Stomach (tissue), 9 donors: ENCODE measurements around the gene SRC. TPM values are rescaled to one million over a fixed set of nuclear protein-coding genes. Genes with fewer than 3 reads are reported as not detected.

Experiments used
- DNase-seq, 2 donors: peaks; one replicate each; pipeline versions ENCODE4 v3.0.0 to v3.0.0-alpha.2; 2013 to 2019
- H3K27ac ChIP-seq, 5 donors: fragments of 200-600 bp in 4 of 5; sonication (generic) in 4 of 5; one replicate each; pipeline ENCODE4 v1.5.1; 2013 to 2019; ENCODE audit warnings: mild to moderate bottlenecking in 1 of 5, moderate library complexity in 1 of 5
- H3K27me3 ChIP-seq, 3 donors: fragments of 200-600 bp; sonication (generic); one replicate each; pipeline ENCODE4 v1.5.1; 2017 to 2019; ENCODE audit warnings: mixed run types in 1 of 3
- H3K36me3 ChIP-seq, 4 donors: fragments of 200-600 bp; sonication (generic); 1 replicate in 3 of 4; 2 replicates in 1 of 4; pipeline ENCODE4 v1.5.1; 2016 to 2019
- H3K4me1 ChIP-seq, 4 donors: fragments of 200-600 bp; sonication (generic); one replicate each; pipeline ENCODE4 v1.5.1; 2016 to 2019
- H3K4me3 ChIP-seq, 4 donors: fragments of 200-600 bp; sonication (generic) in 3 of 4; one replicate each; pipeline ENCODE4 v1.5.1; 2016 to 2019; ENCODE audit warnings: mild to moderate bottlenecking in 1 of 4
- H3K9me3 ChIP-seq, 4 donors: fragments of 200-600 bp; sonication (generic); one replicate each; pipeline ENCODE4 v1.5.1; 2016 to 2019
- CTCF ChIP-seq, 7 experiments: fragments of 450-650 bp in 4 of 7; fragments of 200-600 bp in 3 of 7; sonication (generic) in 3 of 7; IDR thresholded peaks; one replicate each; pipeline ENCODE4 v1.5.1; 2016 to 2019; ENCODE audit warnings: antibody characterized with exemption in 7 of 7, control low read depth in 2 of 7, mild to moderate bottlenecking in 1 of 7
- EP300 ChIP-seq: sonication (generic); formaldehyde crosslinking; IDR thresholded peaks from one replicate; pipeline ENCODE4 v1.6.1; 2017; ENCODE audit warnings: antibody characterized with exemption
- POLR2A ChIP-seq, 4 donors: fragments of 450-650 bp; IDR thresholded peaks; one replicate each; pipeline ENCODE4 v1.6.1; 2016; ENCODE audit warnings: antibody characterized with exemption in 4 of 4, control low read depth in 2 of 4, mild to moderate bottlenecking in 1 of 4, moderate library complexity in 1 of 4
- POLR2AphosphoS5 ChIP-seq, 3 donors: sonication (generic); formaldehyde crosslinking; IDR thresholded peaks; one replicate each; pipeline ENCODE4 v1.6.1; 2016; ENCODE audit warnings: antibody characterized with exemption in 3 of 3
- WGBS, 5 donors: extraction: QIAGEN DNeasy Blood & Tissue Kit in 3 of 5; methylation state at CpG; one replicate each; pipeline versions ENCODE4 v1.1.5 to v1.1.7; 2013 to 2018; 5-methylcytosine and 5-hydroxymethylcytosine counted together
- intact Hi-C: fragments of 100-400 bp; cut with DNase I; formaldehyde crosslinking; loops from one replicate; pipeline ENCODE4 v1.15.1; 2023; ENCODE audit warnings: low total_unique reads
- polyA plus RNA-seq, 3 donors: library from polyadenylated mRNA; stranded (reverse); fragments of 200-250 nt; gene quantifications; one replicate each; pipeline ENCODE4 v1.2.3, GENCODE V29; 2013
- total RNA-seq, 5 donors: library from RNA; depleted of rRNA; stranded (reverse); fragments of >200 nt; gene quantifications; one replicate each; pipeline versions ENCODE4 v1.1.0 to v1.2.3, GENCODE V29; 2014 to 2016
- donor health status: healthy with polysubstance abuse.
- donor health status: Bipolar disorder and iron deficiency.
- donor health status: healthy.

The SRC gene
- total and polyA plus RNA-seq, 8 donors: 31.6 to 471 (median 47.3) TPM

GRCh38 chr20:37432606-37433005 is 86.7 kb downstream of the SRC start:
- WGBS, 5 donors: 44 to 63% (median 52%) methylated on average over 1 of the region's 1 CpG
- Histone ChIP-seq H3K36me3 (no peaks in the 10 kb centered on the region), H3K4me3 (no peak overlapping the region), H3K27ac (no peak overlapping the region), H3K9me3 (no peaks in the 10 kb centered on the region), H3K27me3 (peaks cover 0 to 29% (median 7%) of the 10 kb centered on the region in 3 donors), H3K4me1 (no peaks in the 10 kb centered on the region)
- TF ChIP-seq POLR2A (IDR thresholded peaks at IDR 0.05) (no peak), EP300 (no peak), CTCF (IDR thresholded peaks at IDR 0.05) (no peak), POLR2AphosphoS5 (IDR thresholded peaks at IDR 0.05) (no peak)
- no peak for DNase-seq
- intact Hi-C loops: no loop called here

- Histone ChIP-seq H3K4me3 (no peak overlapping the region), H3K36me3 (no peaks in the 10 kb centered on the region), H3K27ac (no peak overlapping the region), H3K27me3 (peaks cover 0 to 45% (median 11%) of the 10 kb centered on the region in 3 donors), H3K9me3 (no peaks in the 10 kb centered on the region), H3K4me1 (no peaks in the 10 kb centered on the region)
- intact Hi-C loops: no loop called here
- 36 to 58% (median 48%) methylated on average over 4 of the region's 4 CpGs for WGBS, 5 donors
- DNase-seq: no peak
- TF ChIP-seq POLR2A (IDR thresholded peaks at IDR 0.05) (no peak), EP300 (no peak), CTCF (IDR thresholded peaks at IDR 0.05) (no peak), POLR2AphosphoS5 (IDR thresholded peaks at IDR 0.05) (no peak)
Observed at GRCh38 chr20:37435607-37436006, 89.7 kb downstream of the SRC start.

GRCh38 chr20:37436527-37437186 is 90.7 kb downstream of the SRC start:
- no peak overlapping the region for H3K4me3 ChIP-seq
- 88 to 93% (median 89%) methylated on average over 9 of the region's 9 CpGs for WGBS, 5 donors
- no peak for TF ChIP-seq POLR2A (IDR thresholded peaks at IDR 0.05)
- TF ChIP-seq CTCF (IDR thresholded peaks at IDR 0.05): no peak
- TF ChIP-seq POLR2AphosphoS5 (IDR thresholded peaks at IDR 0.05): no peak
- no peak for TF ChIP-seq EP300

GRCh38 chr20:37437676-37438075 is 91.7 kb downstream of the SRC start:
- no peak overlapping the region for H3K27ac ChIP-seq
- no peak for DNase-seq

More at GRCh38 chr20:37436527-37437186, 90.7 kb downstream of the SRC start:
- no peak for DNase-seq
- Histone ChIP-seq H3K9me3 (no peaks in the 10 kb centered on the region), H3K4me1 (no peaks in the 10 kb centered on the region), H3K27me3 (peaks cover 0 to 42% (median 11%) of the 10 kb centered on the region in 3 donors), H3K27ac (no peak overlapping the region), H3K36me3 (no peaks in the 10 kb centered on the region)
- intact Hi-C loops: no loop called here

More at GRCh38 chr20:37437676-37438075, 91.7 kb downstream of the SRC start:
- no peaks in the 10 kb centered on the region for H3K4me1 ChIP-seq
- no peaks in the 10 kb centered on the region for H3K9me3 ChIP-seq
- H3K36me3 ChIP-seq: no peaks in the 10 kb centered on the region
- TF ChIP-seq CTCF (IDR thresholded peaks at IDR 0.05) (no peak), EP300 (no peak)
- no peak overlapping the region for H3K4me3 ChIP-seq
- intact Hi-C loops: no loop called here
- WGBS, 5 donors: 78 to 89% (median 87%) methylated on average over 8 of the region's 8 CpGs
- H3K27me3 ChIP-seq: peaks cover 0 to 37% (median 7%) of the 10 kb centered on the region in 3 donors
